Ammon's horn (tissue), 1 donor: ENCODE measurements around the gene OR8B3.
"Not testable (repeated sequence)": the region's sequence is repeated elsewhere in the genome, so short reads cannot be mapped to it uniquely, and the experiment has no call there.

Experiments
- DNase-seq: peaks from one replicate; pipeline ENCODE4 v3.0.0-alpha.2; 2016; ENCODE audit warnings: low spot score

The OR8B3 gene

GRCh38 chr11:124398924-124399323 lies at the start of gene OR8B3:
TSS of gene OR8B3 (minus strand) at chr11:124399024. CDS start at chr11:124397351, 1,673 bp downstream.
- no peak for DNase-seq

GRCh38 chr11:124446916-124447315 lies 48.1 kb upstream of the OR8B3 start:
- DNase-seq = no peak

GRCh38 chr11:124445646-124446150 lies 46.9 kb upstream of the OR8B3 start, which contains the start of gene OR8B8:
TSS of gene OR8B8 (minus strand) at chr11:124445696. CDS start at chr11:124441085, 4,611 bp downstream.
- no peak for DNase-seq

- no peak for DNase-seq
Observed at GRCh38 chr11:124442847-124443246, 44.0 kb upstream of the OR8B3 start.

GRCh38 chr11:124442442-124442841 lies 43.6 kb upstream of the OR8B3 start:
- DNase-seq = no peak

GRCh38 chr11:124441519-124441918 lies 42.7 kb upstream of the OR8B3 start:
- DNase-seq = no peak

GRCh38 chr11:124441081-124441480 lies 42.3 kb upstream of the OR8B3 start:
- no peak for DNase-seq

- DNase-seq = no peak
Observed at GRCh38 chr11:124440608-124441007, 41.8 kb upstream of the OR8B3 start.

- DNase-seq = no peak
Observed at GRCh38 chr11:124434699-124435098, 35.9 kb upstream of the OR8B3 start.

GRCh38 chr11:124429599-124429998 lies 30.8 kb upstream of the OR8B3 start:
- DNase-seq = no peak

GRCh38 chr11:124424384-124424921 lies 25.6 kb upstream of the OR8B3 start, which contains the start of gene OR8B4:
TSS of gene OR8B4 (minus strand) at chr11:124424871. CDS start at chr11:124424871, 0 bp downstream.
- no peak for DNase-seq

- no peak for DNase-seq
Observed at GRCh38 chr11:124421043-124421442, 22.2 kb upstream of the OR8B3 start.

GRCh38 chr11:124415356-124415923 lies 16.6 kb upstream of the OR8B3 start:
- DNase-seq = peak; percentile 15

GRCh38 chr11:124409906-124410305 lies 11.1 kb upstream of the OR8B3 start:
- DNase-seq = no peak

GRCh38 chr11:124405581-124405980 lies 6.8 kb upstream of the OR8B3 start:
- DNase-seq = no peak

- not testable (repeated sequence) for DNase-seq
Observed at GRCh38 chr11:124403186-124403585, 4.4 kb upstream of the OR8B3 start.

- peak; percentile 71 for DNase-seq
Observed at GRCh38 chr11:124402326-124402922, 3.6 kb upstream of the OR8B3 start.

- DNase-seq = not testable (repeated sequence)
Observed at GRCh38 chr11:124396847-124397246, 2.0 kb downstream of the OR8B3 start.

GRCh38 chr11:124394408-124394807 lies 4.4 kb downstream of the OR8B3 start:
- DNase-seq = no peak

GRCh38 chr11:124384399-124384798 lies 14.4 kb downstream of the OR8B3 start, which contains the start of gene OR8B2:
TSS of gene OR8B2 (minus strand) at chr11:124384499. CDS start at chr11:124383343, 1,156 bp downstream.
- no peak for DNase-seq

- DNase-seq = not testable (repeated sequence)
Observed at GRCh38 chr11:124382857-124383256, 16.0 kb downstream of the OR8B3 start.

- no peak for DNase-seq
Observed at GRCh38 chr11:124380585-124380984, 18.2 kb downstream of the OR8B3 start.

- no peak for DNase-seq
Observed at GRCh38 chr11:124376280-124376679, 22.5 kb downstream of the OR8B3 start.
